ENCODE data around the gene TXN.
"Not testable (repeated sequence)": the region's sequence is repeated elsewhere in the genome, so short reads cannot be mapped to it uniquely, and the experiment has no call there.

TXN gene

DNA sequence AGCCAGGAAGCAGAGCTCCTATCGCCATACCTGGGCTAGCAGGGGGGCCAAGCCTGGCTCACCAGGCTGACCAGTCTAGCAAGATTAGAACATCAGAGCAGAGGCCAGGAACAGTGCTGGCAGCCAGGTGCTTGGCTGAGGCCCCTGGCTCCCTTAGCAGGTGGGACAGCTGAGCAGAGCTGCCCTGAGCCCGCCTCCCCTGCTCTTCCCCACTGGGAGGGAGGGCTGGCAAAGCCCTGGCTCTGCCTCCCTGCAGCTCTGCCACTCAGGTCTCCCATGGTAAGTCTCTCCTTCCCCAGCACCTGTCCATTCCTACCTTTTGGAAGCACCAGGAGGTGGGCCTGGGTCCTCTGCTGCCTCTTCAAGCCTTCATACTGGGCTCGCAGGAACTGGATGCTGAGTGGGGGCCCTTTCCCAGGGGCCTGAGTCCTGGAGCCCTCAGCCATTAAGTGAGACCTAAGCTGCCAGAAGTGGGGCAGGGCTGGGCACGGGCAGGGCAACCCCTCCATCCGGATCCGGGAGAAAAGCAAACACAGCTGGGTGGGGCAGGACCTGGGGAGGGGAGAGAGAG lies 49.2 kb downstream of the TXN start:
- DNase-seq, result no peak

- DNase-seq, result no peak
Observed at GRCh38 chr9:110206389-110206788, 49.9 kb downstream of the TXN start.

DNA sequence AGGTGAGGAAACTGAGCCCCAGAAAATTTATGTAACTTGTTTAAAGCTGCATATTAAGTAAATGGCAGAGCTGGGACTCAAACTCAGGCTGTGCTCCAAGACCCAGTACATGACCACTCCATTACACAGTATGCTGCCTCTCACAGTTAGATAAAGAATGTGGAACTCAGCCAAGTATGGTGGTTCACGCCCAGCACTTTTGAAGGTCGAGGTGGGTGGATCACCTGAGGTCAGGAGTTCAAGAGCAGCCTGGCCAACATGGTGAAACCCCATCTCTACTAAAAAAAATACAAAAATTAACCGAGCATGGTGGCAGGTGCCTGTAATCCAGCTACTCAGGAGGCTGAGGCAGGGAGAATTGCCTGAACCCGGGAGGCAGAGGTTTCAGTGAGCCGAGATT lies 50.7 kb downstream of the TXN start:
- not testable (repeated sequence) for DNase-seq

GRCh38 chr9:110202232-110202631 lies 54.1 kb downstream of the TXN start:
- no peak for DNase-seq

GRCh38 chr9:110199643-110200042 lies 56.7 kb downstream of the TXN start:
- no peak for DNase-seq

DNA sequence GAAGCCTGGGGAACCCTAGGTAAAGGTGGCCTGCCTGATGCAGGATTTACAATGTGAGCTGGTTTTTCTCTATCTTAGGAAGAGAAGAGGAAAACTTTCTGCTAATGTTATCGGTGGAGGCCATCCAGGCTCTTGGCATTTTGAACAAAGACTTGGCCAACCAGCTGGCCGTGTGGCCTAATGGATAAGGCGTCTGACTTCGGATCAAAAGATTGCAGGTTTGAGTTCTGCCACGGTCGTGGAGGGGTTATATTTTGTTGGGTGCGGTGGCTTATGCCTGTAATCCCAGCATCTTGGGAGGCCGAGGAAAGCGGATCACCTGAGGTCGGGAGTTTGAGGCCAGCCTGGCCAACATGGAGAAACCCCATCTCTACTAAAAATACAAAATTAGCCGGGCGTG lies 58.0 kb downstream of the TXN start:
- no peak for DNase-seq

- DNase-seq, result no peak
Observed at GRCh38 chr9:110197330-110198187, 58.7 kb downstream of the TXN start.

DNA sequence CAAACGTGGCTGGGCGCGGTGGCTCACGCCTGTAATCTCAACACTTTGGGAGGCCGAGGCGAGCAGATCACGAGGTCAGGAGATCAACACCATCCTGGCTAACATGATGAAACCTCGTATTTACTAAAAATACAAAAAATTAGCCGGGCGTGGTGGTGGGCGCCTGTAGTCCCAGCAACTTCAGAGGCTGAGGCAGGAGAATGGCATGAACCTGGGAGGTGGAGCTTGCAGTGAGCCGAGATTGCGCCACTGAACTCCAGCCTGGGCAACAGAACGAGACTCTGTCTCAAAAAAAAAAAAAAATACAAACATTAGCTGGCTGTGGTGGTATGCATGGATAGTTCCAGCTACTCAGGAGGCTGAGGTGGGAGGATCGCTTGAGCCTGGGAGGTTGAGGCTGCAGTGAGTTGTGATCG lies 60.2 kb downstream of the TXN start:
- DNase-seq, result not testable (repeated sequence)
